Measurements from ENCODE around the gene EN1.

EN1 gene

DNA sequence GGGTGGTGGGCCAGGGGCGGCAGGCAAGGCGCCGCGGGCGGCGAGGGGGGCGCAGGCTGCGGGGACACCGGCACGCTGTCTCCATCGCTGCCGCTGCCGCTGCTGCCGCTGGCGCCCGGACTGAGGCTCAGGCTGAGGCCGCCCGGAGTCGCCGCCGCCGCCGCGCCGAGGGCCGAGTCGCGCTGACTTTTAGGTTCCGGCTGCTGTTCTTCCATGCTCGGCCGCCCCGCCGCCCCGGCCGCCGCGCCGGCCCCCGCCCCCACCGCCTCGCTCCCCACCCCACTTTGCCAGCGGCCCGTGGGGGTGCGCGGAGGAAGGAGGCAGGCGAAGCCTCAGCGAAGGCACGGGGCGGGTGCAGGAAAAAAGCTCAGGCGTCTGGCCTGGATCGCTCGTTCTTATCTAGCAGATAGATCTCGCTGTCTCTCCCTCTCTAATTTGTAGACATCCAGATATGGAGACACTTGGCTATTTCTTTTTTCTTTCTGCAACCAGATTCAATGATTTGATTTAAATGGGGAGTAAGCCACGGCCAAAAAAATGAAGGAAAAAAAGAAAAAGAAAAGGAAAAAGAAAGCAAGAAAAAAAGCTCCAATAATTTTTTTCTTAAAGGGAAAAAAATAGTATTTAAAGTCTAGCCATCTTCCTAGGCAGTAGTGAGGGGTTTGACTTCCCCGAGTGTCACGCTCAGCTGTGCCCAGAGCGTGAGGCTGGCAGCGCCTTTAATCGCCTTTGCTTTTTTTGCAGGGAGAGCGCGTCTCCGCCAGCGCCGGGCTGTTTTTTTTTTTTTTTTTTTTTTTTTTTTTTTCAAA, at the start of gene EN1:
Gene EN1, minus strand, starts transcription at position 696 of the 809 bp plus-strand sequence. Its CDS starts 481 bp downstream, at position 215.
- H3K4me1 Mint-ChIP-seq (ENCODE audit: low read depth) = peaks cover 43% of the 10 kb centered on the region
- H3K9me3 Mint-ChIP-seq (ENCODE audit: low read depth) = no peaks in the 10 kb centered on the region
- peak within 1 kb of the TSS; percentile 11 for H3K27ac Mint-ChIP-seq
- peak within 1 kb of the TSS; percentile 72 for H3K4me3 Mint-ChIP-seq
- H3K27me3 Mint-ChIP-seq = peaks cover 58% of the 10 kb centered on the region
- H3K36me3 Mint-ChIP-seq = no peaks in the 10 kb centered on the region

DNA sequence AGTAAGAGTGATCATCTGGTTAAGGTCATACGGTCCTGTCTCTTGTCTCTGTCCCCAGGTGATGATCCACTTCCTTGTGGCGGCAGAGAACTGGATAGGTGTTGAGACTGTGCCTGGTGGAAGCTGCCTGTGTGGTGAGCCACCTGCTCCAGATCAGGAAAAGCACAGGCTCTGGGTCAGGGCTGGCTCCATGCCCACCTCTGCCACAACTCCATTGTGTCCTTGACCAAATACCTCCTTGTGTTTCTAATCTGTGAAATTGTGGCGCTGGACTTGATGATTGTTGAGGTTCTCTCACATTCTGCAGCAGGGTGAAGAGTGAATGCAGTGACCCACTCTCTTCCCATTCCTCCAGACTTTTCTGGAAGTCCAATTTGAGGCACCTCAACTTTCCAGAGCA, 45.7 kb upstream of the EN1 start:
- Mint-ChIP-seq H3K4me3 (no peak overlapping the region), H3K27me3 (no peaks in the 10 kb centered on the region), H3K4me1 (ENCODE audit: low read depth) (no peaks in the 10 kb centered on the region), H3K27ac (no peak overlapping the region), H3K9me3 (ENCODE audit: low read depth) (peaks cover 20% of the 10 kb centered on the region), H3K36me3 (peaks cover 2% of the 10 kb centered on the region)

DNA sequence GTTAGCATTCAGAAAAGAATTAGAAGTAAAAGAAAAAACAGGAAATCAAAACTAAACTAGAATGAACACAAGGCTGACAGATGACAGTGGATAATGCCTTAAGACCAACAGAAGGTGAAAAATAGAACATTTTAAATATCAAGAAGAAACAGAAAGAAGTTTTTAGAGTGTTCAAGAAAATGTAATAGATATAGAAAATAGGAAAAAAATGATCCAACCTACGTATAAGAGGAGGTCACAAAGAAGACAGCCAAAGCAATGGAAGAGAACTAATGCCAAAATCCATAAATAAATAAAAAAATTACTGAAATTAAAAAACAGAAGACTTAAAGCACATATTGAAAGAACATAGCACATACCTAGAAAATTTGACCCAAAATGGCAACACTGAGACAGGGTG, 42.5 kb upstream of the EN1 start:
- peaks cover under 1% of the 10 kb centered on the region for H3K4me1 Mint-ChIP-seq (ENCODE audit: low read depth)
- H3K27me3 Mint-ChIP-seq = no peaks in the 10 kb centered on the region
- H3K9me3 Mint-ChIP-seq (ENCODE audit: low read depth) = peaks cover 20% of the 10 kb centered on the region
- no peak overlapping the region for H3K4me3 Mint-ChIP-seq
- H3K36me3 Mint-ChIP-seq = peaks cover 2% of the 10 kb centered on the region
- H3K27ac Mint-ChIP-seq = no peak overlapping the region

DNA sequence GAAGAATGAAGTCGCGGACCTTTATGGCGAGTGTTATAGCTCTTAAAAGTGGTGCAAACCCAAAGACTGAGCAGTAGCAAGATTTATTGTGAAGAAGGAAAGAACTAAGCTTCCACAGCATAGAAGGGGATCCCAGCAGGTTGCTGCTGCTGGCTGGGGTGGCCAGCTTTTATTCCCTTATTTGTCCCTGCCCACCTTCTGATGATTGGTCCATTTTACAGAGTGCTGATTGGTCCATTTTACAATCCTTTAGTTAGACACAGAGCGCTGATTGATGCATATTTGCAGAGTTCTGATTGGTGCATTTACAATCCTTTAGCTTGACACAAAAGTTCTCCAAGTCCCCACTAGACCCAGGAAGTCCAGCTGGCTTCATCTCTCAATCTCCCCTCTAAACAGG, 36.3 kb upstream of the EN1 start:
- H3K27me3 Mint-ChIP-seq = peaks cover under 1% of the 10 kb centered on the region
- H3K4me3 Mint-ChIP-seq = no peak overlapping the region
- no peaks in the 10 kb centered on the region for H3K36me3 Mint-ChIP-seq
- H3K4me1 Mint-ChIP-seq (ENCODE audit: low read depth) = peaks cover 26% of the 10 kb centered on the region
- peaks cover 1% of the 10 kb centered on the region for H3K9me3 Mint-ChIP-seq (ENCODE audit: low read depth)
- H3K27ac Mint-ChIP-seq = no peak overlapping the region

DNA sequence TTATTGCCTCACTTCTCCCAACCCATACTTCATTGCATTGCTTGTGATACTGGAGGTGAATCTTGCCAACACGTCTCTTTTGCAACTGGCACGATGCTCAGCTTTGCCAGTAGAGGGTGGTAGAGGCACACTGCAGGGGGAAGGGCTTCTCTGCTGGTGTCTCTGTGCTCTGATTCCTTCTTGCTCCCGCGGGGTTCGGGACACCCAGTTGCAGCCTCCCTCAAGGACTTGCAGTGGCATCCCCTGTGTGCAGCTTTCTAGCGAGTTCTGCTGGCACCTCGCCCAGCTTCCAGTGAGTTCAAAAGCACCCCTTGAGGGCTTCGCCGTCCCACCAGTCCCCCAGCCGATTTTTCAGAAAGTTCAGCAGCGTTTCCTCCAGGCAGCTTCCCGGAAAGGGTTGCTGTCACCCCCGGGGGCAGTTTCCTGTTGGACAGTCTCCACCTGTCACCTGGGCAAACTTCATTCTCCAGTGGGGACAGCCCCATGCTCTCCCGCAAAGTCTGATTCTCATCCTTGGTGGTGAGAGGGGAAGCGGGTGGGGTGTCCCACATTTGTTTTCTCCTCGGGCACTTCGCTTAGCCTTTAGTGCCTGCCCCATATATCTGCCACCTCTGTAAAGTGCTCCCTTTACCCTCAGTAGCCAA, 35.4 kb upstream of the EN1 start:
- peaks cover 2% of the 10 kb centered on the region for H3K27me3 Mint-ChIP-seq
- peaks cover 26% of the 10 kb centered on the region for H3K4me1 Mint-ChIP-seq (ENCODE audit: low read depth)
- H3K27ac Mint-ChIP-seq = peak overlapping the region; percentile 76
- peak overlapping the region; percentile 88 for H3K4me3 Mint-ChIP-seq
- no peaks in the 10 kb centered on the region for H3K36me3 Mint-ChIP-seq
- H3K9me3 Mint-ChIP-seq (ENCODE audit: low read depth) = no peaks in the 10 kb centered on the region

DNA sequence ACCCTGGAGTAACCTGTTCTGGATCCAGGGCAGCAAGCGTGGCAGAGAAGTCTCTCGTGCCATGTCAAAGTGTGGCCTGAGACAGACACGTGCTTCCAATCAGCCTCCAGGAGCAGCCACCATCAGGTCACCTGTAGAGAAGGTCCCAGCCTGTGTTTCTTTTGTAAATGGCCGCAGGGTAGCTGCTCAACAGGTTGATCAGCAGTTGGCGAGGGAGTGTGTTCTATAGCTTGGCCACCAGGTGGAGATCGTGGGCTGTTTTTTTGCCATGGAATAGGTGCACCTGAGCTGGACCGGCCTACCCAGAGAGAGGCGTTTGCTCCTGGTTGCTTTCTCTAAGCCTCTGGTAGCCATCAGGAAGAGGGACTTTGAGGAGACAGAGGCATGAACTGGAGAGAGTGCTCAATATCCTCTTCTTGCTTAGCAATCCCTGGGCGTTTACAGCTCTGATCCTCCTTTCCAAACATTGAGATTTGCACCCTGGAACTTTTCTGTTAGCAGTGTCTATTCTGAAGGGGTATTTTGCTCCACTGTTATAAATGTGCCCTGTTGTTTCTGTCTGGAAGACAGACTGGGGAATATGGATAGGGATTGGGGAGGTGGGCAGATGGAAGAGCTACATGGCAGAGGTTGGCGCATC, 34.2 kb upstream of the EN1 start:
- H3K4me3 Mint-ChIP-seq = peak overlapping the region; percentile 51
- no peaks in the 10 kb centered on the region for H3K9me3 Mint-ChIP-seq (ENCODE audit: low read depth)
- H3K36me3 Mint-ChIP-seq = no peaks in the 10 kb centered on the region
- peaks cover 9% of the 10 kb centered on the region for H3K27me3 Mint-ChIP-seq
- H3K27ac Mint-ChIP-seq = no peak overlapping the region
- H3K4me1 Mint-ChIP-seq (ENCODE audit: low read depth) = peaks cover 26% of the 10 kb centered on the region

DNA sequence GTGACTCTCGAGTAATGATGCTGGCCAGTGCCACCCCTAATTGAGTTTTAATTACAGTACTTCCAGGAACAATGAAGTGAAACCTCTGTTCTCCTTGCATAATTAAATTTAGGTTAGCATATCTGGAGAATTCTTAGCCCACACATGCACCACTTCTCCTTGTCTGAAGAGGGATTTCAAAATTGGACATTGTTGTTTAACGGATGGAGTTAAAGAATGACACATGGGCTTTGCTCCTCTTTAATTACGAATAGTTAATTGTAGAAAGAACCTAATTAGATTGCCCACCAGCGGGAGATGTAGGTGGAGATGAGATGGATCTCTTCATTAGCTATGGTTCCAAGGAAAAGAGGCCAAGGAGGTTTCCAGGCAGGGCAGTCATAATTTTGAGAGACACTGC, 33.1 kb upstream of the EN1 start:
- Mint-ChIP-seq H3K4me1 (ENCODE audit: low read depth) (peaks cover 26% of the 10 kb centered on the region), H3K27me3 (peaks cover 18% of the 10 kb centered on the region), H3K9me3 (ENCODE audit: low read depth) (no peaks in the 10 kb centered on the region), H3K36me3 (no peaks in the 10 kb centered on the region), H3K27ac (no peak overlapping the region), H3K4me3 (no peak overlapping the region)

DNA sequence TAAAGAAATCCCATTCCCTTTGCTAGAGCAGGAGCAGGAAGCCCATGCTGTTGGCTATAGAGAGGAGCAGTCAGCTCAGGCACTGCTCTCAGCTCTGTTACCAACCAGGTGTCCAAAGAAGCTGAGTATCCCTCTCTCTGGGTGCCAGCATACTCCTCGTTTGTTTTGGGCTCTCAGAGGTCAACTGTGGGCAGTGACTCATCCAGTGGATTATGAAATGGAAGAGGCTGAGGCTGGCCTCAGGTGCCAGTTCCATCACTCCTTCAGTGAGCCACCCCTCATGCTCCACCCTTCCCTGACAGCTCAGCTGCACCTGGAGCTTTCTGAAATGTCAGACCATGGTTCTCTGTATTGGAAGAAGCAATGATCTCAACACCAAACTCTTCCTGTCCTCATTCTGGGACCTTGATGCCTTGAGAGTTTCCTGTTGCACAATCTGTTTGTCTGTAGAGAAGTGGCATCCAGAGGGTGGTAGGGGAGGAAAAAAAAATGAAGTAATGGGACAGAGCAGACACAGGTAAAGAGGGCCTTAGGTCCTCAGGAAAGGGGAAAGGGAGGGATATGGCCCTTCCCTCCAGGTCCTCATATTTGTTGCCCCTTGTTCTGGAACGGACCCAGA, 31.2 kb upstream of the EN1 start:
- Mint-ChIP-seq H3K27me3 (peaks cover 25% of the 10 kb centered on the region), H3K4me1 (ENCODE audit: low read depth) (peaks cover 23% of the 10 kb centered on the region), H3K27ac (no peak overlapping the region), H3K36me3 (no peaks in the 10 kb centered on the region), H3K4me3 (no peak overlapping the region), H3K9me3 (ENCODE audit: low read depth) (no peaks in the 10 kb centered on the region)

DNA sequence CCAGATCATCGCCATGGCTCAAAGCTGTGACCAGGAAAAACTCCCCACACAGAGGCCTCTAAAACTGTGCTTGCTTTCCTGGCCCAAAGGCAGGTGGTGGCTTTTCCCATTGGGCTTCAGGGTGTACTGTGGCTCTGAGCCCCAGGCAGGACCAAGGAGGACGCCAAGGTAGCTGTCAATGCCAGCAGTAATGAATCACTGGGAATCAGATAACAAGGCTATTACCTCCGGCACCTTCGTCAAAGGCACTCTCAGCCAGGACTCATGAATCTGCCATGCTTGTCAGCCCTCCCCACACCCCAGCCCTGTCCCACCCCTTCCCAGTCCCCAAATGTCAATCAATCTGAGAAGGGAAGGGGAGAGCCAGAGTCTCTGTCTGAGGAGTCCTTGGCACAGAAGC, 27.9 kb upstream of the EN1 start:
- Mint-ChIP-seq H3K4me3 (no peak overlapping the region), H3K36me3 (no peaks in the 10 kb centered on the region), H3K4me1 (ENCODE audit: low read depth) (no peaks in the 10 kb centered on the region), H3K9me3 (ENCODE audit: low read depth) (no peaks in the 10 kb centered on the region), H3K27me3 (peaks cover 37% of the 10 kb centered on the region), H3K27ac (no peak overlapping the region)

DNA sequence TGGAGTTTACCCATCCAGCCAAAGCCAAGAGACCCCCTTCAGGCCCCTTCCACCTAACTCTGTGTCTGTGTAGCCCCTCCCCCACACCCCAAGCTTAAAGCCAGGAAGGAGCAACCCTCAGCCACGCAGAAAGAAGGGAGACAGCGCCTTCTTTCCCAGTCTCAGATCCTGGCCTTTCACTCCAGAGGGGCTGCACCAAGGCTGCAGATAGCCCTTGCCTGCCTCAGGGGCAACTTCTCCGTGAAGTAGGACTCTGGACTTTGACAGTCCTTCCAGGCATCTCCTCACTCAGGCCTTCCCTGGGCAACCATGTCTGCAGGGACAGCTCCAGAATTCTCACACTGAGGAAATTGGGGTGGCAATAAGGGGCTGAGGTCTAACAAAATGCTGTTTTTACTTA, 26.9 kb upstream of the EN1 start:
- Mint-ChIP-seq H3K27ac (no peak overlapping the region), H3K9me3 (ENCODE audit: low read depth) (no peaks in the 10 kb centered on the region), H3K36me3 (no peaks in the 10 kb centered on the region), H3K4me1 (ENCODE audit: low read depth) (no peaks in the 10 kb centered on the region), H3K27me3 (peaks cover 37% of the 10 kb centered on the region), H3K4me3 (no peak overlapping the region)

DNA sequence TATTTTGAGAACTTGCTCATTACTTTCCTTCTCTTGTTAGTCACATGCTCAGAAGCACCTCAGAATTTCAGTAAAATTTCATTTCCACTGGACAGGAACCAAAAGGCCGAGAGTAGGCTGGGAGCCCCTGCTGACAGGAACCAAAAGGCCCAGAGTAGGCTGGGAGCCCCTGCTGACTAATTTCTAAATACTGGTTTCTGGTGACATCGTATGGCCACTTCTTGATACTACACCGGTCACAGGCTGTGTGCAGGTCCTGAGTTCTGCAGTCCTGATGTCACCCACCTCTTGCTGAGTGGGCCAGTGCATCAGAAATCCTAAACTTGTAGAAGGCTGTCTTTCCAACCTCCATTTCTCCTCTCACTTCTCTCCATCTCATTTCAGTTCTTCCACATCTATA, 17.7 kb upstream of the EN1 start:
- Mint-ChIP-seq H3K4me3 (no peak overlapping the region), H3K36me3 (no peaks in the 10 kb centered on the region), H3K27ac (no peak overlapping the region), H3K4me1 (ENCODE audit: low read depth) (no peaks in the 10 kb centered on the region), H3K27me3 (peaks cover 21% of the 10 kb centered on the region), H3K9me3 (ENCODE audit: low read depth) (no peaks in the 10 kb centered on the region)

DNA sequence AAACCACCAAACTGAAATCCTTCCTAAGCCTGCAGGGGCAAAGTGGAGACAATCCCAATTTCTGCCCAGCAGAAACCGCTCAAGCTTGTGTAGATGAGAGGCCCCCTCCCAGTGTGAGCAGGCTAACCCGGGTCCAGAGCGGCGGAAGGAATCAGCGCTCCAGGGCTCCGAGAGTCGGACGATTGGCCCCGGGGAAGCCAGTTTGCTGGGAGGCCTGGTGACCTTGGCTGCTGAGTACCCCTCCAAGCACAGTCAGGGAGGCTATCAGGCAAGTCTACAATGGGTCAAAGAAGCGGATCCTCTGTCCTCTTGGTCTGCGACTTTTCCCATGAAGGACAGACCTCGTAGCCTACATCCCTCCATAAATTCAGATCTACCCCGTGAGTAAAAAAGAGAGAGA, 16.8 kb upstream of the EN1 start:
- peaks cover 28% of the 10 kb centered on the region for H3K27me3 Mint-ChIP-seq

DNA sequence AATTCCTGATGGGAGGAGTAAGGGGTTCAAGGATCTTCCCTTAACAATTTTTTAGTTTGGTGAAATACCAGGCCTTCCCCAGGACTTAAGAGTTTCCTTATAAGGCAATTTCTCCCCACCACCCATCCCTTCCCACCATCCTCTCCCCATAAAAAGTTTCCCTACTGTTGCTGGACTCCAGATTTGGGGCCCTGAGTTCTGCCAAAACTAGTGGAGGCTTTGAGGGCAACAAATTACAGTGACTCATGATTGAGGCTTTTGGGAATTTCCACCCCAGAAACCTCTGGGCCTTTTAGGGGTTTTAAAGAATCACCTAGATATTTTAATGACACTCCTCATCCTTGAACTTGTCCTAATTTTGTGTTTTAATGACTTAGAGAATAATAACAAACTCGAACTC, 14.3 kb upstream of the EN1 start:
- H3K27ac Mint-ChIP-seq = no peak overlapping the region
- H3K4me3 Mint-ChIP-seq = no peak overlapping the region
- H3K36me3 Mint-ChIP-seq = no peaks in the 10 kb centered on the region
- H3K27me3 Mint-ChIP-seq = peaks cover 34% of the 10 kb centered on the region
- no peaks in the 10 kb centered on the region for H3K9me3 Mint-ChIP-seq (ENCODE audit: low read depth)
- H3K4me1 Mint-ChIP-seq (ENCODE audit: low read depth) = peaks cover 5% of the 10 kb centered on the region

More for the DNA sequence above, 16.8 kb upstream of the EN1 start:
- no peak overlapping the region for H3K4me3 Mint-ChIP-seq
- H3K27ac Mint-ChIP-seq = no peak overlapping the region
- H3K4me1 Mint-ChIP-seq (ENCODE audit: low read depth) = no peaks in the 10 kb centered on the region
- no peaks in the 10 kb centered on the region for H3K36me3 Mint-ChIP-seq
- no peaks in the 10 kb centered on the region for H3K9me3 Mint-ChIP-seq (ENCODE audit: low read depth)

DNA sequence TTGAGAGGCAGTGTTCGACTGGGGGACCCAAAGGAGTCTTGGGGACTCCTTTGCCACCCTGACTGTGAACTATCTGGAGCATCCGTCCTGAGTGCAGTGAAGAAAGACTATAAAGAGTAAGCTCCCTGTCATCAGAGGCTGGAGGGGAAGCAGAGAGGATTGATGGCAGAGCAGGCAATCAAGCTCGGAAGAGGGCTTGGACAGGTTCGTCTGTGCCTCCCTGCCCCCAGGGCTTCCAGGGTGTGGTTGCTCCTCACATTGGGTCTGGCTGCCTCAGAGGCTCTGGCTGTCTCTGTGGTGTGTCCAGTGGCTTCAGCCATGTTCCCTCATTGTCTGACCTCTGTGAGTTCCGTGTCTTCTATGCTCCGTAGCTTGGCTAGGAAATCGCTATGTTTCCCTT, 13.8 kb upstream of the EN1 start:
- H3K4me1 Mint-ChIP-seq (ENCODE audit: low read depth) = peaks cover 10% of the 10 kb centered on the region
- no peak overlapping the region for H3K27ac Mint-ChIP-seq
- no peaks in the 10 kb centered on the region for H3K9me3 Mint-ChIP-seq (ENCODE audit: low read depth)
- no peaks in the 10 kb centered on the region for H3K36me3 Mint-ChIP-seq
- H3K27me3 Mint-ChIP-seq = peaks cover 39% of the 10 kb centered on the region
- H3K4me3 Mint-ChIP-seq = no peak overlapping the region

DNA sequence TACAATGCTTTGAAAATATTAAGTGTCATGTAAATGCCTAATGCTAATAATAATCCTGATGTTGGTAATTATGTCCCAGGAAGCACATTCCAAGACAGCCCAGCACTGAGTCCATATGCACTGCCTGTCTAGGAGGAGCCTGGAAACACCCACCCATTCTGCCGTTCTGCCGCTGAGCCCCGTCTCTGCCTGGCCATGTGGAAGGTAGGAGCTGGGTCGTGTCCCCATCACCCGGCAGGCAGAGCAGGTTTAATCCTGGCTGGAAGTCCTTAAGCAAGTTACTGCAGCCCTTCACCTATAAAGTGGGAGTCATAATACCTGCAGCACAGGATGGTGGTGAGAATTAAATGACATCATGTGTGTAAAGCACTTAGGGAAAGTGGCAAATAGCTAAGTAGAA, 13.1 kb upstream of the EN1 start:
- peaks cover 14% of the 10 kb centered on the region for H3K4me1 Mint-ChIP-seq (ENCODE audit: low read depth)
- H3K27me3 Mint-ChIP-seq = peaks cover 41% of the 10 kb centered on the region
- no peak overlapping the region for H3K27ac Mint-ChIP-seq
- H3K36me3 Mint-ChIP-seq = no peaks in the 10 kb centered on the region
- H3K9me3 Mint-ChIP-seq (ENCODE audit: low read depth) = no peaks in the 10 kb centered on the region
- H3K4me3 Mint-ChIP-seq = no peak overlapping the region

Data from activated naive CD8-positive, alpha-beta T cell (primary cell).